BJ (cell line): ENCODE data around the gene MANBA. TPM values are rescaled to one million over a fixed set of nuclear protein-coding genes. Genes with fewer than 3 reads are reported as not detected.
A peak's percentile ranks its signal among the peaks of the same experiment; 100 is the strongest.
"Not testable (repeated sequence)": the region's sequence is repeated elsewhere in the genome, so short reads cannot be mapped to it uniquely, and the experiment has no call there.

Source experiments
- CTCF ChIA-PET: fragments of 350-600 bp; formaldehyde crosslinking; extraction: SDS; loops from one replicate; lab custom pipeline; 2021; ENCODE audit warnings: antibody characterized with exemption, inconsistent platforms; lab: Yijun Ruan, JAX
- POLR2A ChIA-PET: fragments of 300-600 bp; sonication (Branson Sonifier 250); formaldehyde crosslinking; extraction: SDS; loops from one replicate; lab custom pipeline; 2021; ENCODE audit warnings: antibody characterized with exemption; lab: Charles Lee
- DNase-seq: peaks from one replicate; pipeline ENCODE4 v3.0.0-alpha.2; 2011; ENCODE audit warnings: low read depth
- H3K27me3 ChIP-seq: 2 replicates; pipeline ENCODE4 v1.6.0; 2011; ENCODE audit warnings: low read length; ENCODE audit not compliant: control insufficient read depth, insufficient read depth
- H3K36me3 ChIP-seq: 2 replicates; pipeline ENCODE4 v1.5.1; 2011; ENCODE audit warnings: low read length; ENCODE audit not compliant: control insufficient read depth, insufficient read depth
- H3K4me3 ChIP-seq: 2 replicates; pipeline ENCODE4 v1.5.1; 2011; ENCODE audit warnings: low read depth, mild to moderate bottlenecking, control low read depth, low read length
- polyA plus RNA-seq: library from polyadenylated mRNA; depleted of rRNA; stranded (reverse); fragments of >200 nt; gene quantifications from 2 replicates; pipeline ENCODE4 v1.2.3, GENCODE V29; 2011
- TF ChIP-seq, protein P1 (sequence below): IDR thresholded peaks from 2 replicates; pipeline ENCODE4 v1.5.1; 2011; ENCODE audit warnings: low read depth, mild to moderate bottlenecking, control low read depth, inconsistent platforms, low read length, moderate library complexity; ENCODE audit not compliant: insufficient read depth

MANBA gene
- polyA plus RNA-seq, 1 experiment: 6.3 TPM

DNA sequence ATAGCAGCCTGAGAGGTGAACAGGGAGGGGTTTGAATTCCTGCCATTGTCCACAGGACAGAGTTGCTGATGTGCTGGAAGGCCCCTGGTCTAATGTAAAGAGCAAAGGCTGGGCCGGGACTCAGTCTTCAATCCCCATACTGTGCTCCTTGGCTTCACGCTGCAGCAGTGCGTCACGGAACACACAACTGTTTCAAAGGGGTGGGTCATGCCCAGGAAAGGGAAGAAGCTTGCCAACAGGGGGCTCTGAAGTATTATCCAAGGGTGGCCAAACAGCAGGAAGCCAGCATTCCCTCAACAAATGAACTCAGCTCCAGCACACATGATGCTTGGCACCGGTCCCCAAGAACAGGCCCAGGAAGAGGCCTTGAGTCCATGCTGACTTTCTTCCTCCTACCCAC, 137.1 kb downstream of the MANBA start:
- ChIA-PET CTCF (interaction anchor here (1.0 to 2.2 kb wide), 5 partner anchors 66 to 465 kb away, joined by 3 to 9 read pairs (median 4); no protein-coding TSS in a partner anchor), POLR2A (no interaction called here)
- Histone ChIP-seq H3K4me3 (no peak overlapping the region), H3K36me3 (no peaks in the 10 kb centered on the region), H3K27me3 (no peaks in the 10 kb centered on the region)
- TF ChIP-seq, protein P1, sequence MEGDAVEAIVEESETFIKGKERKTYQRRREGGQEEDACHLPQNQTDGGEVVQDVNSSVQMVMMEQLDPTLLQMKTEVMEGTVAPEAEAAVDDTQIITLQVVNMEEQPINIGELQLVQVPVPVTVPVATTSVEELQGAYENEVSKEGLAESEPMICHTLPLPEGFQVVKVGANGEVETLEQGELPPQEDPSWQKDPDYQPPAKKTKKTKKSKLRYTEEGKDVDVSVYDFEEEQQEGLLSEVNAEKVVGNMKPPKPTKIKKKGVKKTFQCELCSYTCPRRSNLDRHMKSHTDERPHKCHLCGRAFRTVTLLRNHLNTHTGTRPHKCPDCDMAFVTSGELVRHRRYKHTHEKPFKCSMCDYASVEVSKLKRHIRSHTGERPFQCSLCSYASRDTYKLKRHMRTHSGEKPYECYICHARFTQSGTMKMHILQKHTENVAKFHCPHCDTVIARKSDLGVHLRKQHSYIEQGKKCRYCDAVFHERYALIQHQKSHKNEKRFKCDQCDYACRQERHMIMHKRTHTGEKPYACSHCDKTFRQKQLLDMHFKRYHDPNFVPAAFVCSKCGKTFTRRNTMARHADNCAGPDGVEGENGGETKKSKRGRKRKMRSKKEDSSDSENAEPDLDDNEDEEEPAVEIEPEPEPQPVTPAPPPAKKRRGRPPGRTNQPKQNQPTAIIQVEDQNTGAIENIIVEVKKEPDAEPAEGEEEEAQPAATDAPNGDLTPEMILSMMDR: peak; percentile 22; the same call in 1 of the 2 replicates
- DNase-seq: no peak

GRCh38 chr4:102620697-102621497, 139.9 kb downstream of the MANBA start:
- CTCF ChIA-PET: interaction anchor here (0.6 to 2.7 kb wide), 31 partner anchors 10 to 486 kb away, joined by 3 to 35 read pairs (median 4); partner anchors contain the start of genes BDH2, CISD2 and SLC9B2
- H3K27me3 ChIP-seq: no peaks in the 10 kb centered on the region
- POLR2A ChIA-PET: no interaction called here
- TF ChIP-seq, protein P1: peak; percentile 67
- H3K36me3 ChIP-seq: peaks cover 6% of the 10 kb centered on the region
- H3K4me3 ChIP-seq: peak overlapping the region; percentile 1; the same call in 1 of the 2 replicates
- peak; percentile 47 for DNase-seq

GRCh38 chr4:102619776-102620631, 140.8 kb downstream of the MANBA start:
- H3K4me3 ChIP-seq, H3K27me3 ChIP-seq, DNase-seq, POLR2A ChIA-PET, H3K36me3 ChIP-seq: not testable (repeated sequence)
- CTCF ChIA-PET: interaction anchor here (0.7 to 2.7 kb wide), 33 partner anchors 9 to 487 kb away, joined by 3 to 35 read pairs (median 4); partner anchors contain the start of genes BDH2, CISD2 and SLC9B2

DNA sequence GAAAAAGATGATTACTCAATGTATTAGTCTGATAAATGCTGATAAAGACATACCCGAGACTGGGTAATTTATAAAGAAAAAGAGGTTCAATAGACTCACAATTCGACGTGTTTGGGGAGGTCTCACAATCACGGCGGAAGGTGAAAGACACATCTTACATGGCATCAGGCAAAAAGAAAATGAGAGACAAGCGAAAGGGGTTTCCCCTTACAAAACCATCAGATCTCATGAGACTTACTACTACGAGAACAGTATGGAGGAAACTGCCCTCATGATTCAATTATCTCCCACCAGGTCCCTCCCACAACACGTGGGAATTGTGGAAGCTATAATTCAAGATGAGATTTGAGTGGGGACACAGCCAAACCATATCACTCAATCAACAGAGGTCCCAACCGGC, 141.7 kb downstream of the MANBA start:
- H3K4me3 ChIP-seq, POLR2A ChIA-PET, DNase-seq, H3K27me3 ChIP-seq: not testable (repeated sequence)
- peaks cover 12% of the 10 kb centered on the region for H3K36me3 ChIP-seq
- CTCF ChIA-PET: interaction anchor here (0.7 to 2.7 kb wide), 6 partner anchors 172 to 393 kb away, joined by 3 to 35 read pairs (median 4); no protein-coding TSS in a partner anchor

DNA sequence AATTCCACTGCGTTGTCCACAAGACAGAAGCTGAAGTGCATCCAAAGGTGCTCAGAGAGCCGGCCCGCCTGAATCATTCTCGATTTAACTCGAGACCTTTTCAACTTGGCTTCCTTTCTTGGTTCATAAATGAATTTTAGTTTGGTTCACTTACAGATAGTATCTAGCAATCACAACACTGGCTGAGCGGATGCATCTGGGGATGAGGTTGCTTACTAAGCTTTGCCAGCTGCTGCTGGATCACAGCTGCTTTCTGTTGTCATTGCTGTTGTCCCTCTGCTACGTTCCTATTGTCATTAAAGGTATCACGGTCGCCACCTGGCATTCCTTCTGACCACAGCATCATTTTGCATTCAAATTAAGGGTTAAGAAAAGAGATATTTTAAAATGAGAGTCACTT, 144.1 kb downstream of the MANBA start:
- CTCF ChIA-PET: interaction anchor here (0.8 to 1.1 kb wide), 2 partner anchors 17 to 394 kb away, joined by 3 read pairs; no protein-coding TSS in a partner anchor
- Histone ChIP-seq H3K4me3 (no peak overlapping the region), H3K36me3 (peaks cover 23% of the 10 kb centered on the region), H3K27me3 (no peaks in the 10 kb centered on the region)
- TF ChIP-seq, protein P1: no peak
- no peak for DNase-seq
- POLR2A ChIA-PET: no interaction called here

DNA sequence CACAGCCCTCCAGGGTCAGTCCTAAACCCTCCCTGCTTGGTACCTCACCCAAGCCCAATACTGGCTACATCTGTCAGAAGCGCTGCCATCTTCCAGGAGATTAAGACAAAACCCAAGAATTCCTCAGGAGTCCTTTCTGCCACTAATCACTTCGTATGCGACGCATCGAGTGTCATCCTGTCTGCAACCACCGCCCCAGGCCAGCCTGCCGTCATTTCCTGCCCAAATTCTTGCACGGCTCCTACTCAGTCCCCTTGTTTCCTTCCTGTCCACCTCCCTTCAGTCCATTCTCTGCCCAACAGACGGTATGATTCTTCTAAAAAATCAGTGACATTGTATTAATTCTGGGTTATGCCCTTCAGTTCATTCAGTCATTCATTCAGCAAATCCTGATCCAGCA, 146.0 kb downstream of the MANBA start:
- Histone ChIP-seq H3K4me3 (no peak overlapping the region), H3K27me3 (no peaks in the 10 kb centered on the region), H3K36me3 (peaks cover 26% of the 10 kb centered on the region)
- POLR2A ChIA-PET: no interaction called here
- no peak for DNase-seq
- CTCF ChIA-PET: interaction anchor here (1.6 kb wide), 1 partner anchor 394 kb away, joined by 3 read pairs; no protein-coding TSS in a partner anchor
- TF ChIP-seq, protein P1: no peak
